Activated CD8-positive, alpha-beta memory T cell treated with anti-CD3 and anti-CD28 coated beads for 1 hour (primary cell): ENCODE data around the gene AMZ1.
"Not testable (repeated sequence)": the region's sequence is repeated elsewhere in the genome, so short reads cannot be mapped to it uniquely, and the experiment has no call there.

ENCODE experiments used
- DNase-seq, 2 donors: peaks; one replicate each; pipeline ENCODE4 v3.0.0-alpha.2; 2020; ENCODE audit warnings: low read depth in 1 of 2; ENCODE audit errors: extremely low read depth in 1 of 2

AMZ1 gene

DNA sequence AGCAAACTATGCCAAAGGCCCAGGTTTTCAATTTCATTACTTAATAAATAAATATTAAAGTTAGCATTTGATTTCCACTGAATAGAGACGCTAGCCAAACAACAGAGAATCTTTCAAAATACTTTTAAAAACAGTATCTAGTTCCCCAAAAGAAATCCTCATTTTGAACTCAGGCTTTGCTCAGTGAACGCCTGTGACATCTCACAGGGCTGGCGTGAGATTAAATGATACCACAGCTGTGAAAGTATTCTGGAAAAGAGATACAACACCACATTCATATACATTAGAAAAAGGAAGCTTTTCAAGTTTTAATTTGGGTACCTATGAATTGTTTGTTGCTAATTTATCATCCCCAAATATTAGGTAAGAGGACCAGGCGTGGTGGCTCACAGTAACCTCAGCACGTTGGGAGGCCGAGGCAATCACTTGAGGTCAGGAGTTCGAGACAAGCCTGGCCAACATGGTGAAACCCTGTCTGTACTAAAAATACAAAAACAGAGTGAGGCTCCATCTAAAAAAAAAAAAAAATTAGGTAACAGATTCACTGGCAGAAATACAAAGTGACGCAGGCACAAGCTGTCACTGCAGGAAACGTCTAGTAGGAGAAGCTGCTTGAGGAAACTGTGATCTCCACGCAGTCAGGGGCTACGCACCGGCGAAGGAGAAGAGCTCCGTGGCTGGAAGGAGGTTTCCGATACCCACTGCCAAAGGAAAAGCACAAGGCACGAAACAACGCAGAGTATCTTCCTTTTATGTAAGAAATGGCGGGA lies 50.0 kb downstream of the AMZ1 start:
- DNase-seq = no peak

- no peak for DNase-seq
Observed at GRCh38 chr7:2738766-2739549, 51.0 kb downstream of the AMZ1 start.

GRCh38 chr7:2743523-2744185 lies 55.7 kb downstream of the AMZ1 start:
- DNase-seq = not testable (repeated sequence)

DNA sequence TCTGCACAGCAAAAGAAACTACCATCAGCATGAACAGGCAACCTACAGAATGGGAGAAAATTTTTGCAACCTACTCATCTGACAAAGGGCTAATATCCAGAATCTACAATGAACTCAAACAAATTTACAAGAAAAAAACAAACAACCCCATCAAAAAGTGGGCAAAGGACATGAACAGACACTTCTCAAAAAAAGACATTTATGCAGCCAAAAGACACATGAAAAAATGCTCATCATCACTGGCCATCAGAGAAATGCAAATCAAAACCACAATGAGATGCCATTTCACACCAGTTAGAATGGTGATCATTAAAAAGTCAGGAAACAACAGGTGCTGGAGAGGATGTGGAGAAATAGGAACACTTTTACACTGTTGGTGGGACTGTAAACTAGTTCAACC lies 60.7 kb downstream of the AMZ1 start:
- DNase-seq = not testable (repeated sequence)

DNA sequence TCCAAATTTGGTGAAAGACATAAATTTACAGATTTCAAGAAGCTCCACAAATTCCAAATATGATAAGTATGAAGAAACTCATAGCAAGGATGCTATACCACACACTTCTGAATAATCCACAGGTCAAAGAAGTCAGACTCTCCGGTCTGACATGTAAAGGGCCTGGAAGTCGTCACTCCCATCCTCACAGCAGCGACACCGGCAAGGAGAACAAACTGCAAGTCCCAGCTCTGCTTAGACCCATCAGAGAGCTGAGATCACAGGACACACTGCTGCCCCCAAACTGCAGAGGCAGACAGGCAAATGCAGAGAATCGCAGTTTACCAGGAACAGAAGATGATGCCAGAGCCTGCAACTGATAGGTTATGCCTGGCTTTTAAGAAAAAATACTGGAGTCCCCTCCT lies 62.0 kb downstream of the AMZ1 start:
- no peak for DNase-seq

GRCh38 chr7:2751086-2751485 lies 63.1 kb downstream of the AMZ1 start:
- DNase-seq = no peak

DNA sequence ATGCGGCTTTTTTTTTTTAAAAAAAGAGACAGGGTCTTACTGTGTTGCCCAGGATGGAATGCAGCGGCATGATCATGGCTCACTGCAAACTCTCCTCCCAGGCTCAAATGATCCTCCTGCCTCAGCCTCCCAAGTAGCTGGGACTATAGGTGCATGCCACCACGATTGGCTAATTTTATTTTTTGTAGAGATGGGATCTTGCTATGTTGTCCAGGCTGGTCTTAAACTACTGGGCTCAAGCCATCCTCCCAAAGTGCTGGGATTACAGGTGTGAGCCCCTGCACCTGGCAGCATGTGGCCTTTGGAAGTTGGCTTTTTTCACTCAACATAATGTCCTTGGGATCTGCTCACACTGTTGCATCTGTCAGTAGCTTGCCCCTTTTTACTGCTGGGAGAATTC lies 65.1 kb downstream of the AMZ1 start:
- no peak for DNase-seq

- no peak for DNase-seq
Observed at GRCh38 chr7:2754086-2754485, 66.1 kb downstream of the AMZ1 start.

- no peak for DNase-seq
Observed at GRCh38 chr7:2754912-2755311, 66.9 kb downstream of the AMZ1 start.

DNA sequence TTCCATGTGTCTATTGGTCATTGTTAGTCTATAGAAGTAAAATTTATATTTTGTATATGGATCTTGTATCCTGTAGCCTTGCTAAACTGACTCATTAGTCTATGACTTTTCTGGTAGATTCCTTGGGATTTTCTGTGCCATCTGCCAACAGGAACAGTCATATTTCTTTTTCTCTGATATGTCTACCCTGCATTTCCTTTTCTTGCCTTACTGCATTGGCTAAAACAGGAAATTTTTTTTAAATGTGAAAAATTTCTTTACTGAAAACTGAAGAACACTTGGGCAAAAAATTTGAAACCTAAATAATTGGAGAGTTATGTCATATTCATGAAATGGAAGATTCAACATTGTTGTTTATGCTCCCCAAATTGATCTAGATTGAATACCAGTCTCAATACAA lies 67.5 kb downstream of the AMZ1 start:
- DNase-seq = no peak

GRCh38 chr7:2757361-2757903 lies 69.4 kb downstream of the AMZ1 start:
- no peak for DNase-seq

DNA sequence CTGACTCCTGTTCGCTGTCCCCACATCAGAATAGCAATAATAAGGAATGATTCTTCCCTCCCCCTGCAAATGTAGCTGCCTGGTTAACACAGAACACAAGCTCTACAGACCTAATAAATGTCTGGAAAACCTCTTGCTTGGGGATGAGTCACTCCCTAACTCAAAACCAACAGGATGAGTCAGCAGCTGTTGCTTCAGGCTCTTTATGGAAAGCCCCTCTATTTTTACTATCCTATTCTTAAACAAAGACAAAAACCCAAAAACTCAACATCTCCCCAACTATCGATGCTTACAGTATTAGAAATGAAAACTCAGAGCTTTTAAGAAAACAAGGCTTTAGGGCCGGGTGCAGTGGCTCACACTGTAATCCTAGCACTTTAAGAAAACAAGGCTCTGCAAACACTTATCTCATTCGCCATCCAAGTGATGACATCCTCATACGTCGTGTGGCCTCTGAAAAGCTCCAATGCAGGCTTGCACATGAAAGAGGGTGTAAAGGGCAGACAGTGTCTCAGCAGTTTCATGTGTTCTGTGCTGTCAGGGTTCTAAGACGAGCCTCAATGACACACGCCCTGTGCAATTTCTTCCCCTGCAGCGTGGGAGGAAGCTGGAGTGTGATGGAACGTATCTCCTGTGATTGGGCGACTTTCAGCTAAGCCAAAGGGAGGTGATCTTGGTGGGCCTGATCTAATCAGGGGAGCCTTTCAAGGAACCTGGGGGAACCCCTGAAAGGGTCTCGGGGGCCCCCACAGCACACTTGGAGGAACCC lies 70.1 kb downstream of the AMZ1 start:
- DNase-seq = no peak

GRCh38 chr7:2758673-2759616 lies 70.9 kb downstream of the AMZ1 start:
- DNase-seq = no peak

- no peak for DNase-seq
Observed at GRCh38 chr7:2759736-2760097, 71.7 kb downstream of the AMZ1 start.

- no peak for DNase-seq
Observed at GRCh38 chr7:2760098-2760889, 72.3 kb downstream of the AMZ1 start.

DNA sequence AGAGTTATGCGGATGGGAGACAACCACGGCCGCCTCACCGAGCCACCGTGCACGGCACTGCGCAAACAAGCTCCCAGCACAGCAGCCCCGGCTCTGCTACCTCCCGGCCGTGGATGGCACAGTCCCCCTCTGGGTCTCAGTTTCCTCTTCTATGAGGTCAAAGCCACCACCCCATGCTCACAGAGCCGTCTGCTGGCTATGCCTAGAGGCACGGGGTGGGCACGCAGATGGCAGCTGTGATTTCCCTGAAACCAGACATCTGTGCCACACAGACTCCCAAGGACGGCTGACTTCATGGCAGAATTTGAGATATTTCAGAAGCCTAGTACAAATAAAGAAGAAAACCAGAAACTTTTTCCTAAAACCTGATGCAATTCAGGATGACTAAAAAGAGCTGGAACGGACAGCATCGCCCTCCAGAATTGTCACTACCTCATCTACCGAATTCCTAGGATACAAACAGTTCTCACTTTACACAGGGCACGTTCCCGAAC lies 73.2 kb downstream of the AMZ1 start:
- DNase-seq = no peak

- DNase-seq = no peak
Observed at GRCh38 chr7:2761801-2762497, 73.9 kb downstream of the AMZ1 start.

DNA sequence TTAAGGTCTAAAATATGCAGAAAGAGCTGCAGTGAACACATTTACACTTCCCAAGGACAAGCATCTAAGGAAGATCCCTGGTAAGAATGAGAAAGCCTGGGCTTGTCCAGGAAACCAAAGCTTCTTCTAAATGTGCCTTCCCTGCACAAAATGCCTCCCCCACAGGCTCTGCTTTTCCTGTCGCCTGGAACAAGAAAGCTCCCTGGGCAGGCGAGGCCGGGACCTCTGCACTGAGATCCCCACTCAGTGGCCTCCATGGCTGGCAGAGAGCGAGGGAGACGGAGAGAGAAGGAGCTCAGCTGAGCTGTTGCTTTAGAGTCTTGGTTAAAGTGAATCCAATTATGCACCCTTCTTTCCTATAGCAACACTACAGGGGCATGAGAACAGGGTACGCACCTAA lies 75.6 kb downstream of the AMZ1 start:
- no peak for DNase-seq
